Parathyroid adenoma (tissue), 2 donors: ENCODE data around the gene EXOSC7.

Experiments
- H2AFZ ChIP-seq: fragments of 300-600 bp; sonication (generic); one replicate; pipeline ENCODE4 v1.7.0; 2017; ENCODE audit warnings: antibody characterized with exemption, mild to moderate bottlenecking
- H3K27ac ChIP-seq: fragments of 300-600 bp; sonication (generic); one replicate; pipeline ENCODE4 v1.7.0; 2017
- H3K27me3 ChIP-seq: fragments of 300-600 bp; sonication (generic); one replicate; pipeline ENCODE4 v1.7.0; 2017; ENCODE audit warnings: low read length; ENCODE audit not compliant: control insufficient read depth, insufficient read depth
- H3K36me3 ChIP-seq: fragments of 300-600 bp; sonication (generic); one replicate; pipeline ENCODE4 v1.7.0; 2017; ENCODE audit warnings: low read length; ENCODE audit not compliant: control insufficient read depth, insufficient read depth
- H3K4me1 ChIP-seq: fragments of 300-600 bp; sonication (generic); one replicate; pipeline ENCODE4 v1.7.0; 2017; ENCODE audit warnings: control low read depth
- H3K4me2 ChIP-seq: fragments of 300-600 bp; sonication (generic); one replicate; pipeline ENCODE4 v1.7.0; 2017; ENCODE audit warnings: low read length
- H3K4me3 ChIP-seq: fragments of 300-600 bp; sonication (generic); one replicate; pipeline ENCODE4 v1.7.0; 2017; ENCODE audit warnings: low read depth, low read length
- H3K79me2 ChIP-seq: fragments of 300-600 bp; sonication (generic); one replicate; pipeline ENCODE4 v1.7.0; 2017; ENCODE audit warnings: control low read depth
- H3K9ac ChIP-seq: fragments of 300-600 bp; sonication (generic); one replicate; pipeline ENCODE4 v1.7.0; 2017; ENCODE audit warnings: mild to moderate bottlenecking
- H3K9me3 ChIP-seq: fragments of 300-600 bp; sonication (generic); one replicate; pipeline ENCODE4 v1.7.0; 2017; ENCODE audit warnings: low read length; ENCODE audit not compliant: control insufficient read depth
- CTCF ChIP-seq: fragments of 300-600 bp; sonication (generic); IDR thresholded peaks from one replicate; pipeline ENCODE4 v1.7.0; 2017; ENCODE audit warnings: antibody characterized with exemption, mild to moderate bottlenecking
- donor health status: primary hyperparathyroidism.

The EXOSC7 gene

GRCh38 chr3:45035441-45036301 lies 59.6 kb downstream of the EXOSC7 start:
- Histone ChIP-seq H3K9me3 (no peaks in the 10 kb centered on the region), H3K27me3 (no peaks in the 10 kb centered on the region), H3K4me2 (peak overlapping the region; percentile 24), H3K9ac (no peak overlapping the region), H3K27ac (peak overlapping the region; percentile 24), H3K36me3 (no peaks in the 10 kb centered on the region), H3K79me2 (no peaks in the 10 kb centered on the region), H2AFZ (peak overlapping the region; percentile 56), H3K4me3 (no peak overlapping the region), H3K4me1 (peaks cover 5% of the 10 kb centered on the region)
- no peak for TF ChIP-seq CTCF

- peak; percentile 93 for TF ChIP-seq CTCF
- peaks cover 5% of the 10 kb centered on the region for H3K4me1 ChIP-seq
- H3K9ac ChIP-seq: no peak overlapping the region
Observed at GRCh38 chr3:45037720-45038455, 61.8 kb downstream of the EXOSC7 start.

GRCh38 chr3:45041666-45042065 lies 65.6 kb downstream of the EXOSC7 start:
- no peak for TF ChIP-seq CTCF
- Histone ChIP-seq H3K27me3 (no peaks in the 10 kb centered on the region), H3K79me2 (no peaks in the 10 kb centered on the region), H3K9ac (no peak overlapping the region), H3K4me1 (no peaks in the 10 kb centered on the region), H3K9me3 (no peaks in the 10 kb centered on the region), H3K27ac (no peak overlapping the region), H2AFZ (no peak overlapping the region), H3K4me3 (no peak overlapping the region), H3K36me3 (no peaks in the 10 kb centered on the region), H3K4me2 (no peak overlapping the region)

More at GRCh38 chr3:45037720-45038455, 61.8 kb downstream of the EXOSC7 start:
- H3K9me3 ChIP-seq: no peaks in the 10 kb centered on the region
- H3K4me3 ChIP-seq: no peak overlapping the region
- no peaks in the 10 kb centered on the region for H3K79me2 ChIP-seq
- H3K4me2 ChIP-seq: no peak overlapping the region
- peak overlapping the region; percentile 25 for H2AFZ ChIP-seq
- no peaks in the 10 kb centered on the region for H3K36me3 ChIP-seq
- no peaks in the 10 kb centered on the region for H3K27me3 ChIP-seq
- H3K27ac ChIP-seq: no peak overlapping the region

- TF ChIP-seq CTCF: no peak
- H3K9me3 ChIP-seq: no peaks in the 10 kb centered on the region
Observed at GRCh38 chr3:45042162-45042561, 66.1 kb downstream of the EXOSC7 start.

More at GRCh38 chr3:45042162-45042561, 66.1 kb downstream of the EXOSC7 start:
- H3K4me1 ChIP-seq: no peaks in the 10 kb centered on the region
- no peak overlapping the region for H3K9ac ChIP-seq
- no peaks in the 10 kb centered on the region for H3K36me3 ChIP-seq
- no peaks in the 10 kb centered on the region for H3K27me3 ChIP-seq
- no peak overlapping the region for H3K4me3 ChIP-seq
- no peak overlapping the region for H3K27ac ChIP-seq
- H3K79me2 ChIP-seq: no peaks in the 10 kb centered on the region
- H2AFZ ChIP-seq: no peak overlapping the region
- H3K4me2 ChIP-seq: no peak overlapping the region
